Panc1 (cell line): Measurements from ENCODE around the gene GNAQ. TPM values are rescaled to one million over a fixed set of nuclear protein-coding genes. Genes with fewer than 3 reads are reported as not detected.

ENCODE experiments used
- ATAC-seq: fragments of 200-7000 bp; cut with Tn5 transposase; 2 replicates; pipeline ENCODE4 v1.9.1; 2020; ENCODE audit warnings: mild to moderate bottlenecking, moderate library complexity
- BruUV-seq: library from RNA; stranded (reverse); fragments of 400-500 nt; replicated peaks from 2 replicates; lab custom pipeline; 2021; lab: Mats Ljungman, UMichigan
- CTCF ChIA-PET: fragments of 300-600 bp; sonication (Branson Sonifier 250); formaldehyde crosslinking; loops from one replicate; lab custom pipeline; 2022; ENCODE audit warnings: antibody characterized with exemption; lab: Charles Lee
- POLR2A ChIA-PET: fragments of 300-600 bp; sonication (Branson Sonifier 250); formaldehyde crosslinking; loops from one replicate; lab custom pipeline; 2022; ENCODE audit warnings: antibody characterized with exemption; lab: Charles Lee
- DNase-seq: peaks from one replicate; pipeline ENCODE4 v3.0.0-alpha.2; 2010; ENCODE audit warnings: low read depth, low spot score
- H3K27ac ChIP-seq: 2 replicates; pipeline ENCODE4 v1.5.1; 2011; ENCODE audit warnings: mild to moderate bottlenecking, low read length, inconsistent platforms
- H3K27me3 ChIP-seq: fragments of 200-500 bp; sonication (Bioruptor generic); 2 replicates; pipeline ENCODE4 v1.6.0; 2014; ENCODE audit warnings: low read length, inconsistent platforms; ENCODE audit not compliant: control insufficient read depth, insufficient read depth
- H3K36me3 ChIP-seq: fragments of 200-500 bp; sonication (Bioruptor generic); 2 replicates; pipeline ENCODE4 v1.5.1; 2014; ENCODE audit warnings: inconsistent platforms, mild to moderate bottlenecking, low read length, moderate library complexity; ENCODE audit not compliant: control insufficient read depth, insufficient read depth
- H3K4me1 ChIP-seq: 2 replicates; pipeline ENCODE4 v1.5.1; 2011; ENCODE audit warnings: inconsistent platforms, mild to moderate bottlenecking, low read length, moderate library complexity; ENCODE audit not compliant: control insufficient read depth, insufficient read depth
- H3K4me3 ChIP-seq, 2 experiments: 2 replicates each; pipeline ENCODE4 v1.5.1; 2011 to 2012; ENCODE audit warnings: low read depth in 2 of 2, low read length in 2 of 2, mild to moderate bottlenecking in 2 of 2, inconsistent platforms in 1 of 2, moderate library complexity in 1 of 2
- H3K9me3 ChIP-seq: fragments of 200-500 bp; sonication (Bioruptor generic); 2 replicates; pipeline ENCODE4 v1.5.1; 2014; ENCODE audit warnings: low read depth, mild to moderate bottlenecking, inconsistent platforms, low read length, moderate library complexity; ENCODE audit not compliant: control insufficient read depth, insufficient read depth
- CTCF ChIP-seq: fragments of 450-650 bp; IDR thresholded peaks from 2 replicates; pipeline ENCODE4 v1.5.1; 2017; ENCODE audit warnings: mild to moderate bottlenecking
- POLR2AphosphoS5 ChIP-seq: IDR thresholded peaks from 2 replicates; pipeline ENCODE4 v1.6.1; 2012; ENCODE audit warnings: mild to moderate bottlenecking, low read depth, low read length, moderate library complexity
- REST ChIP-seq, 2 experiments: IDR thresholded peaks; 2 replicates each; pipeline ENCODE4 v1.6.1; 2011 to 2012; ENCODE audit warnings: low read depth in 2 of 2, control low read depth in 1 of 2, low read length in 1 of 2, mild to moderate bottlenecking in 1 of 2, moderate library complexity in 1 of 2; ENCODE audit not compliant: insufficient read depth in 1 of 2
- SIN3A ChIP-seq: IDR thresholded peaks from 2 replicates; pipeline ENCODE4 v1.6.1; 2012; ENCODE audit warnings: low read depth, mild to moderate bottlenecking, low read length, moderate library complexity, borderline replicate concordance; ENCODE audit not compliant: insufficient read depth
- TCF7L2 ChIP-seq: IDR thresholded peaks from 2 replicates; pipeline ENCODE4 v1.6.1; 2011; ENCODE audit warnings: mild to moderate bottlenecking, low read depth, low read length, inconsistent platforms
- in situ Hi-C: cut with HindIII; loops from 2 replicates; pipeline ENCODE4 v1.10.0; 2016; ENCODE audit warnings: low sequenced_read_pairs, low pct_unique_long_range_greater_than_20kb
- intact Hi-C: fragments of 100-400 bp; cut with micrococcal nuclease; formaldehyde crosslinking; loops from one replicate; pipeline ENCODE4 v1.10.0; 2022; ENCODE audit not compliant: unreplicated experiment
- total RNA-seq: library from RNA; stranded (reverse); gene quantifications from one replicate; pipeline ENCODE4 v1.2.1, GENCODE V29; 2021; ENCODE audit not compliant: unreplicated experiment

The GNAQ gene
- total RNA-seq, 1 experiment from 2014 or later = 34.5 TPM

- Histone ChIP-seq H3K36me3 (no peaks in the 10 kb centered on the region), H3K4me1 (no peaks in the 10 kb centered on the region), H3K9me3 (no peaks in the 10 kb centered on the region), H3K27ac (no peak overlapping the region), H3K27me3 (no peaks in the 10 kb centered on the region), H3K4me3 (no peak overlapping the region)
- DNase-seq (no peak), ATAC-seq (no peak)
- intact Hi-C loops (no loop called here), in situ Hi-C loops (no loop called here)
- no TSS peak for BruUV-seq
- TF ChIP-seq REST (IDR thresholded peaks at IDR 0.05; ENCODE audit: insufficient read depth in 1 of 2, low read depth in 2 of 2, low read length in 1 of 2) = no peak
- no peak for TF ChIP-seq CTCF
- TF ChIP-seq POLR2AphosphoS5 = no peak
- TF ChIP-seq SIN3A = no peak
- no peak for TF ChIP-seq TCF7L2
- POLR2A ChIA-PET = no interaction called here
- CTCF ChIA-PET = no interaction called here
These were observed 364.5 kb downstream of the GNAQ start for GRCh38 chr9:77667151-77667550.

Other genes starting within 250 kb of the GNAQ start
- 25.2 TPM for gene CEP78, start 204.3 kb upstream of the GNAQ start, total RNA-seq